GM12873 (cell line): Measurements from ENCODE around the gene MYO10.

Experiments
- CTCF ChIP-seq: IDR thresholded peaks from 2 replicates; pipeline ENCODE4 v1.5.1; 2012; ENCODE audit warnings: low read depth, mild to moderate bottlenecking, moderate library complexity, low read length, control low read depth; ENCODE audit not compliant: insufficient read depth; ENCODE audit errors: missing control alignments

Gene MYO10

GRCh38 chr5:16784843-16785791, 151.0 kb downstream of the MYO10 start:
- TF ChIP-seq CTCF = no peak

GRCh38 chr5:16784088-16784487, 152.0 kb downstream of the MYO10 start:
- no peak for TF ChIP-seq CTCF

- TF ChIP-seq CTCF = no peak
Measured at GRCh38 chr5:16781828-16782626, 154.1 kb downstream of the MYO10 start.

- TF ChIP-seq CTCF = no peak
Measured at GRCh38 chr5:16780325-16780724, 155.8 kb downstream of the MYO10 start.

GRCh38 chr5:16777432-16777831, 158.7 kb downstream of the MYO10 start:
- TF ChIP-seq CTCF = no peak

GRCh38 chr5:16776611-16777251, 159.4 kb downstream of the MYO10 start:
- TF ChIP-seq CTCF = peak; percentile 30

- TF ChIP-seq CTCF = no peak
Measured at GRCh38 chr5:16774806-16775205, 161.3 kb downstream of the MYO10 start.
